ENCODE results near the gene STPG4.

- no peak for TF ChIP-seq RAD21 (IDR thresholded peaks at IDR 0.05; ENCODE audit: low read length)
- TF ChIP-seq, protein P1, sequence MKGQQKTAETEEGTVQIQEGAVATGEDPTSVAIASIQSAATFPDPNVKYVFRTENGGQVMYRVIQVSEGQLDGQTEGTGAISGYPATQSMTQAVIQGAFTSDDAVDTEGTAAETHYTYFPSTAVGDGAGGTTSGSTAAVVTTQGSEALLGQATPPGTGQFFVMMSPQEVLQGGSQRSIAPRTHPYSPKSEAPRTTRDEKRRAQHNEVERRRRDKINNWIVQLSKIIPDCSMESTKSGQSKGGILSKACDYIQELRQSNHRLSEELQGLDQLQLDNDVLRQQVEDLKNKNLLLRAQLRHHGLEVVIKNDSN (IDR thresholded peaks at IDR 0.05; ENCODE audit: borderline replicate concordance, low read depth), result no peak
- TF ChIP-seq EZH2phosphoT487 (IDR thresholded peaks at IDR 0.05; ENCODE audit: borderline replicate concordance, low read depth), result no peak
- no peak for TF ChIP-seq REST (IDR thresholded peaks at IDR 0.05; ENCODE audit: low read depth, low read length)
Measured at GRCh38 chr2:47039913-47040562, 115.1 kb downstream of the STPG4 start.

Measured in SK-N-SH (cell line).